GM19035 (cell line): ENCODE results near the gene MAML3.

ENCODE experiments used
- ATAC-seq: cut with Tn5 transposase; IDR thresholded peaks from one replicate; pipeline ENCODE4 v1.9.1; 2021; ENCODE audit not compliant: unreplicated experiment

The MAML3 gene

DNA sequence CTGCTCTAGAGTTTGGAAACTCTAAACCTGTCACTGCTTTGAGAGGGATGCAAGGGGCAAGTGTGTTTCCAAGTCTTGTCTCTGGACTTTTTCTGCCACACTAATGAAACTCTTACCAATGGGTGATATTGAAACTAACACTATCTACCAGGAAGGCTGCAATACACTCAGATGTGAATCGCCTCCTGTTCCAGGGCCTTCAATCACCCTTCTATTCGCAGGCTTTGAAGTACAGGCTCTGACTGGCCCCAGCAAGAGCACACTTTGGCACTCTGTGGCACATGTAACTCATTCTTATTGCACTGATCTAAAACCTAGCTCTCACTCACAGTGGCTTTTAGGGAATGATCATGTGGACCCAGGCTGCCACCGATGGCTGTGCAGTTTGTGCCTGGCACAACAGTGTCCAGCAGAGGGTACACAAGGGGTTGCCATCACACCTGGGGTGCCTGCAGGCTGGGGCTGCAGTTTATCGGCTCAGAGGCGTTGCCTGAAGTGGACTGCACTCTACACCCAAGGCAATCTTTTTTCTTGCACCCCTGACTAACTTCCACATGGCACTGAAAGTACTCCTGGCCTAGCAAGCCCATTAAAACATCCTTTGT lies 277.5 kb downstream of the MAML3 start:
- no peak for ATAC-seq

GRCh38 chr4:139875411-139875825 lies 278.6 kb downstream of the MAML3 start:
- no peak for ATAC-seq

- ATAC-seq = no peak
Measured at GRCh38 chr4:139873111-139873860, 280.7 kb downstream of the MAML3 start.

DNA sequence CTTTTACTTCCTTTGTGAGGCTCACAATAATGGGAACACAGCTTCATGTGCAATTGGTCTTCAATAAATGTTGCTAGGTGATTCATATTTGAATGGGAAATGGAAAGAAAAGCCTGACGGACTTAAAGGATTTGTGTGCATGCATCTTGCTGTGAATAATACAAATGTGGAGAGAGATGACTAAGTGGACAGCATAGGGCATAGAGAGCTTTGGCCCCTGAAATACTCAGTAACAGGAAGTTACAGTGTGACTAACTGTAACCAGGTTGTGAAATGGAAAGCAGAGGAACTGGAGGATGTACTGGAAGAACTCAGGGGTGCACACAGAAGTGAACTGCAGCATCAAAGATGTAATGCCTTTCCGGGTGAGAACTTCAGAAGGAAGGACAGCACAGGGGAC lies 281.7 kb downstream of the MAML3 start:
- ATAC-seq = no peak

GRCh38 chr4:139869810-139870209 lies 284.2 kb downstream of the MAML3 start:
- no peak for ATAC-seq

GRCh38 chr4:139866276-139866962 lies 287.6 kb downstream of the MAML3 start:
- no peak for ATAC-seq

- no peak for ATAC-seq
Measured at GRCh38 chr4:139865537-139865936, 288.4 kb downstream of the MAML3 start.

DNA sequence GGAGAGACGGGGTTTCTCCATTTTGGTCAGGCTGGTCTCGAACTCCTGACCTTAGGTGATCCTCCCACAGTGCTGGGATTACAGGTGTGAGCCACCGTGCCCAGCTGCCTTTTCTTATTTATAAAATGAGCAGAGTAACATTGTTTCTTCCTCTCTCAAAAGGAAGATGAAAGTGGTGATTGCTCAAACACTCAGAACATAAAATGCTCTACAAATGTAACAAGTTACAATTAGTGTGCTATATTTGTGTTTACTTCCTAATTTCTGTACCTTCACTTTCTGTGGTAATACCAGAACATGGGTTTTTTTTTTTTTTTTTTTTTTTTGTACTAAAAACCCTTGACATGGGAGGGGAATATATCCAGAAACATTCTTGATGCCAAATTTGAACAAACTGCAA lies 290.5 kb downstream of the MAML3 start:
- ATAC-seq = no peak

- no peak for ATAC-seq
Measured at GRCh38 chr4:139861471-139861870, 292.5 kb downstream of the MAML3 start.

GRCh38 chr4:139860435-139861024 lies 293.5 kb downstream of the MAML3 start:
- no peak for ATAC-seq

DNA sequence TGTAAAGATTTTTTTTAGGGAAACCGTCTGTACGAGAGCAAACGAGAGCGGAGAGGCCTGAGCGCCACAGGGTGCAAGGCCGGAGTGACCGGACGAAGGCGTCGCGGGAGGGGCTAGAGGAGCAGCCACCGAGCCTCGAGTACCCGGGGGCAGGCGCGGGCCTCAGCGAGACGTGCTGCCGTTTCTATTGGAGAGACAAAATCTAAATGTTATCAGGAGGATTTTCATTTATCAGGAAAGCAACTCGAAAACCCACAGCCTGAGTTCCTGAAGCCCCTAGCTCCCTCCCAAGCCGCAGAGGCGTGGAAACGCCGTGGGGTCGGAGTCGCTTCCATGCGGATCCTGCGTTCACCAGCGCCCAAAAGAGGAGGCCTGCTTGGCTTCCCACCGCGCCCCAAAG lies 294.1 kb downstream of the MAML3 start:
- ATAC-seq = no peak

DNA sequence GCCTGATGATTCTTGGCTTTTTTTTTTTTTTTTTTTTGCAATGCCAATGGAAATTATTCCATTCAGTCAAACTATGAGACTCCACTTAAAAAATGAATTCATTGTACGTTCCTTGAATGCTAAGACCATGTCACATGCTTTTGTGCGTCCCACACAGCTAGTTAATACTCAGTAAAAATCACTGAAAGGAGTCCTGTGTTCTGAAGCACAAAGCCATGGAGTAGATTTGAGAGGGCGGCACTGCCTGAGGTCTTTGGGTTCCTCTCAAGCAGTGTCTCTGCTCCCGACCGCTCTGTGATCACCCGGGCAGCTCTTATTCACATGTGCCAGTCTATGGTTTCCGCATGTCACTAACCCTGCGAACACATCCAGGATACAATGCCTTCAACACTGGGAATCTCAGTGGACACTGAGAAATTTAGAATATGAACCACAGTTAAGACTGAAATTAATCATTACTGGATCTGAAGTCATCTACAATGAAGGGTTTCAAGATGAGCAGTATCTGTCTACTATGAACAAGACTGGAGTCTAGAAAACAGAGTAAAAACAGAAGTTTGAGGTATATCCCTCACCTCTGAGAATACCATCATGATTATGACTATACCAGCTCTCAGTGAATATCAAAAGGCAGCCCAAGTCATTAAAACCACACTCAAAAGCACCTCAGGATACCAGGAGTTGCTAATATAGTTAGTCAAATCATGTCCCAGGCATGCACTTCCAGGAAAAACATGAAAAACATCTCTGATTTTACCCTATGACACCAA lies 295.4 kb downstream of the MAML3 start:
- ATAC-seq = peak; percentile 95

GRCh38 chr4:139857977-139858376 lies 296.0 kb downstream of the MAML3 start:
- no peak for ATAC-seq

DNA sequence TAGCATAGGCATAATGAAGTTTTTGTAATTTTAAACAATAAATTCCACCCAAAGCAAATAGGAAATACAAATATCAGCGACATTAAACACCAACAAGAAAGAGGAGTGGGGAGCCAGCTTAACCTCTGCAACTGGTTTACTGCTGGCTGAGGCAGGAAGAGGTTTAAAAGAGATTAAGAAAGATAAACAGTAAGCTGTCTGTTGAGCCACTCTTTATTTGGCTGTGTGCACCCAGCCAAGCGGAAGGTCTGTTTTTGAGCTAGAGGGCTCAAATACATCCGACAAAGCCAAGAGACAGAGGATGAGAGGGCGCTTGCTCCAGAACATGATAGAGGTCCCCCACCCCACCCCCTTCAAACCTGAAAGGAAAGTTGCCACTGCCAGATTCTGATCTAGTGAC lies 297.0 kb downstream of the MAML3 start:
- ATAC-seq = no peak

DNA sequence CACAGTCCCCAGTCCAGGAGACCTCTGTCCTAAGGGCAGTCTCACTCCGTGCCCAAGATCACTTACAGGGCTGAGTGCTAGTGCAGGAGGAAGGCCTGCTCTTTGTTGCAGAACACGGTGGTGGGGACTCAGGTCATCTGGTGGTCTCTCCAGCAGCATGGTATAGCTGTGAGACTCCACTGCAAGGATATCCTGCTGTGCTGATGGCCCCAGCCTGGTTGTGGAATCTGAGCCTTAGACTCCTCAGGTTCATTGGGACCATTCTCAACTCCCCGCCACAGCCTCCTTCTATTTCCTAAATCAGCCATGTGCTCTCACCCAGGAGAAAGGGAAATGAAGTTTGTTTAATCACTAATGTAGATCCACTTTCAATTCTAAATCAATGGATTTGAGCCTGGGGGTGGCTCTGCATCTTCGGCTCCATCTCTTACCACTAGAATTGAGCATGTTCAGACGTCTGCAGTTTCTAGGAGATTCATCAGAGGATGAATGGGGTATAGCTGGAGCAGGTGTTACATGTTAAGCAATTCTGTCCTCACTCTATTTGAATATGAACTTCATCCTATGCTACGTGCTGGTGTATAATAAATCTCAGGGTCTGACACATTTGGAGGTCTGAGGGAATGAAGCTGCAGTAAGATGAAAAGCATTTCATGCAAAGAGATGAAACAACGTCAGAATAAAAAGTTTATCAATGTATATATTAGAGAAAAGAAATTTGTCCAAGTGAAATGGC lies 299.1 kb downstream of the MAML3 start:
- no peak for ATAC-seq

- no peak for ATAC-seq
Measured at GRCh38 chr4:139853309-139853708, 300.7 kb downstream of the MAML3 start.

- no peak for ATAC-seq
Measured at GRCh38 chr4:139852612-139853269, 301.2 kb downstream of the MAML3 start.

DNA sequence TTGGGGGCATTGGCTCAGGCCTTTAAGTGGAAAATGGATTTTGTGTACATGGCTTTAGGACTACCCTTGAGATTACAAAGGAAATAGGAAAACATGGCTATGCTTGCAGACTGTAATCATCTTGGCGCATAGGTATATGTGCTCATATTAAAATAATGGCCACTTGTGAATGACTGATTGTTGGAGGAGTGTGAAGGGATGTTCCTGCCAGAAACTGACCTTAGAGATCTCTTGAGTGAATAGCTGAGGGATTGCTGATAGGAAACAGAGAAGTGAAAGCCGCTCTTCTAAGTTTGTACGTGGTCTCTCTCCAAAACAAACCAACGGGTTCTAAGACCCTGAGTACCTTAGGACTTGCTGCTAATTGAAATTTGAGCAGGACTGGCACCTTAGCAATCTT lies 302.3 kb downstream of the MAML3 start:
- no peak for ATAC-seq

DNA sequence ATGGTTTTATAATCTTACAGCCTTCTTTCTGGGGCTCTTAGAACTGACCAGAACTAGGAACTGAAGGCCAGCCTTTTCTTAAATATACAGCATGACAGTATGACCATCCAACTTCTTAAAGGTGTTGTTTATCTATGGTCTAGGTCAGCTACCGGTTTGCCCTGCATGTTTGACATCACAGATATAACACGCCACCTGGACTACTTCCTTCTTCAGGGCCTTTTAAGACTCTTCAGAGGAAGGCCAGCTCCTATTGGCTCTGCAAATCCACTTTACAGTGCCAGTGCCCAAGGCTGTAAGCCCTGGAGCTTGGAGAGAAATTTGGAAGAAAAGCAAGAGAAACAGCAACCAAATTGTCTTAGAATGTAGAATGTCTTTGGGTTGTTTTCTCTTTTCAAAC lies 302.9 kb downstream of the MAML3 start:
- ATAC-seq = no peak

- ATAC-seq = no peak
Measured at GRCh38 chr4:139849219-139849618, 304.8 kb downstream of the MAML3 start.
